ENCODE data around the gene CNPY1.

CNPY1 gene

DNA sequence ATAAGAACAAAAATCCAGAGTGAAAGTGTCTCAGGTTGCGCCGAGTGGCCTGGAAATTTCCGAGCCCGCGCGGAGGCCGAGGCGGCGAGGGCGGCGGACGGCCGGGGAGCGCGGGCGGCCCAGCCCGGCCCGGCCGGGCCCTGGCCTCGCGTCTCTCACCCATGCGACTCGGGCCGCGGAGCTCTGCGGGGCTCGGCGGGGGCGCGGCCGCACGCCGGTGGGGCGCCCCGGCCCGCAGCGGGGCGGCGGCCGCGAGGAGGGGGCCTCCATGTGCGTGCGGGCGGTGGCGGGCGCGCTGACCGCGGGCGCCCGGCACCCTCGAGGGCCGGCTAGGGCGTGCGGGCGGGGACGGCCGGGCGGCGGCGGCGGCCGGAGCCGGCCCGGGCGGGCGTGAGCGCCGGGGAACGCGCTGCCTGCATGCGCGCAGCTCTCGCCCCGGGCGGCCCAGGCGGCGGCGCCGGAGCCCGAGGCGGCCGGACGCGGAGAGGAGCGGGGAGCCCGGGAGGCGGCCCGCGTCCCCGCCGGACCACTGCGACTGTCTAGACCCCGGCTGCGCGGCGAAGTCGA, 88.7 kb downstream of the CNPY1 start:
- no peak for DNase-seq (ENCODE audit: extremely low read depth in 1 of 2, low read depth in 1 of 2)

DNA sequence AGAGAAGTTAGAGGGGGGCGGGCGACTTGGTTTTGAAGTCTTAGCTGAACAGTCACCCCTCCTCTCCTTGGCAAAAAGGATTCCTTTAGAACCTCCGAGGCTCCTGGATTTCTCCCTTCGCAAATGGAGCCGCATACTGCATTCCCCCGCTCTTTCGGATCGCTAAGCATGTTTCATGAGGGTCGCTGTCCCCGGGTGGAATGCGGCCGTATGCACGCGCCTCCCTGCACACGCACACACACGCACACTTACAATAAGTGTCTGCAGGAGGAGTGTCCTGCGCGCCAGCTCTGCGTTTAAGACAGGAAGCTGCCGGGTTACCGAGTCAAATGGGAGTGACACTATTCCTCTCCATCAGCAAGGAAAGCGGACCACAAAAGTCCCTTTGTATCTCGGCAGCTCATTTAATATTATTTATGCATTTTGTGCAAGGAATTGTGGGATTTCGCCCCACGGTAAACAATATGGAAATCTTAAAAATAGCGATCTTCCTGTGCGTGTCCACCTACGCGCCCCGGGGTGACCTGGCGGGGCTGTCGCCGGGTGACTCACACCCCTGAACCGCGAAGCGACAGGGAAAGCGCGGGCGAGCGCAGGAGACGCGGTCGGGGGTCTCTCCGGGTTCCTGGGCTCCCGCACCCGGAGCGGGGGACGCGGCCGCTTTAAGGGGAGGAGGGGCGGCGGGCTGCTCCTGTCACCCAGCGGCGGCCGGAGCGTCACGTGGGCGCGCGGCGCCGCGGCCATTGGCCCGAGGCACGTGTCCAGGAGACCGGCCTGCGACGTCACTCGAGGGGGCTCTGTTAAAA, 89.4 kb downstream of the CNPY1 start:
- no peak for DNase-seq (ENCODE audit: extremely low read depth in 1 of 2, low read depth in 1 of 2)

DNA sequence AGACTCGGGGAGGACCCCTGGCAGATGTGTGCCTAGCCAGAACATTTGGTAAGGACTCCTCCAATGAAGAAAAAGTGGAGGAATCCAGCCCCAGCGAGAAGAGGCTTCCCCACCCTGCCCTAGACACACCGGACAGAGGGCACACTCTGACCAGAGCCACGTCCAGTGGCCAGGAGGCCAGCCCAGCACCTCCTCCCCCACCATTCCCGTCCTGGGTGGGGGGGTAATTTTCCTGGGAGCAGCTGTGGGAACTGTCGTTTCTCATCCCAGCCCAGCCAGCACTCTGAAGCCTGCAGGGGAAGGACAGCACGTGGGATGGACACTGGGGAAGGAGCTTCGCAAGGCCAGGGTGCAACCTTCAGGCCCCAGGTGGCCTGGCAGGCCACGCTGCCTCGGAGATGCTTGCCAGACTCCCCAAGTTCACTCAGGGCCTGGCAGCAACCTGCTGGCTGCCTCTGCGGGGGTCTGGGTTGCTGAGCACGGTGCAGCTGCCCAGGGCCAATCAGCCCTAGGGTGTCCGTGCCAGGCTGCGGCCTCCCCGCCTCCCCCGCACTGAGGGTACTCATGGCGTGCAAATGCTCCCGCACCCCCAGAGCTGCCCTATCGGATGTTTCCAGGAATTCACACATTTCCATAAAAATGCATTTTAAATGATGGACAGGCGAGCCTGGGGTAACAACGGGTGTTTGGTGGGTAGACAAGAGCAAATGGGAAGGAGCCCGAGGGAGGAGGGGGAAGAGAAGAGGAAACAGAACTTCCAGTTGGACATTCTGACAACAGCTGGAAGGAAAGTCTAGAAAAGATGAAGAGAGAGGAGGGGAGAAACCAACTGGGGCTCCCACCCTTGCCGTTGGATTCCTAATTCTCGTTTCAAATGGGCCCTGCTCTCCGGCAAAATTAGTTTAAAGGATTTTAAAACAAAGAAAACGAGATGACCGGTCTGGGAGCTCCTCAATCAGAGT, 90.3 kb downstream of the CNPY1 start:
- DNase-seq (ENCODE audit: extremely low read depth in 1 of 2, low read depth in 1 of 2): no peak

DNA sequence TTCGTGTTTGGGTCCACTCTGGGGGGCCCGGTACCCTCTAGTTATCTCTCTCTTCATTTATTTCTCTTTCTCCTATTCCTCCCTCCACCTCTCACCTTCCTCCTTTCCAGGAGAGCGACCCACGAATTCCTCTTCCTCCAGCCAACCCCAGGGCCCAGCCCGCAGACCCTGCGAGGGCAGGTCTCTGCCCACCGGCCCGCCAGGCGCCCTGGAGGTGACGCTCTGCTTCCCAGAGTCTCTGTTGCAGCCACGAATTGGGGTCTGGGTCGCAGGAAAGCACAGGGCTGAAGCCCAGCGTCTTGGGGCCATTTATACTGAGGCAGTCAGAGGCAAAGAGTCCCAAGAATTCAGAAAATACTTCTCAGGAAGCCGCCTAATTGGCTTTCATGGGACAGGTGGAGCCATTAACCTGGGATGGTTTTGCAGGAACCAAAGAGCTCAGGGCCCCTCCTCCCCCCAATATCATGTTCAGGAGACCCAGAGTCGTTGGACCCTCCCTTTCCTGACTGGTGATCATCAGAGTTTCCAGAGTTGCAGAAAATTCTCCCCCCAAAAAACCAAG, 91.1 kb downstream of the CNPY1 start:
- no peak for DNase-seq (ENCODE audit: extremely low read depth in 1 of 2, low read depth in 1 of 2)

DNA sequence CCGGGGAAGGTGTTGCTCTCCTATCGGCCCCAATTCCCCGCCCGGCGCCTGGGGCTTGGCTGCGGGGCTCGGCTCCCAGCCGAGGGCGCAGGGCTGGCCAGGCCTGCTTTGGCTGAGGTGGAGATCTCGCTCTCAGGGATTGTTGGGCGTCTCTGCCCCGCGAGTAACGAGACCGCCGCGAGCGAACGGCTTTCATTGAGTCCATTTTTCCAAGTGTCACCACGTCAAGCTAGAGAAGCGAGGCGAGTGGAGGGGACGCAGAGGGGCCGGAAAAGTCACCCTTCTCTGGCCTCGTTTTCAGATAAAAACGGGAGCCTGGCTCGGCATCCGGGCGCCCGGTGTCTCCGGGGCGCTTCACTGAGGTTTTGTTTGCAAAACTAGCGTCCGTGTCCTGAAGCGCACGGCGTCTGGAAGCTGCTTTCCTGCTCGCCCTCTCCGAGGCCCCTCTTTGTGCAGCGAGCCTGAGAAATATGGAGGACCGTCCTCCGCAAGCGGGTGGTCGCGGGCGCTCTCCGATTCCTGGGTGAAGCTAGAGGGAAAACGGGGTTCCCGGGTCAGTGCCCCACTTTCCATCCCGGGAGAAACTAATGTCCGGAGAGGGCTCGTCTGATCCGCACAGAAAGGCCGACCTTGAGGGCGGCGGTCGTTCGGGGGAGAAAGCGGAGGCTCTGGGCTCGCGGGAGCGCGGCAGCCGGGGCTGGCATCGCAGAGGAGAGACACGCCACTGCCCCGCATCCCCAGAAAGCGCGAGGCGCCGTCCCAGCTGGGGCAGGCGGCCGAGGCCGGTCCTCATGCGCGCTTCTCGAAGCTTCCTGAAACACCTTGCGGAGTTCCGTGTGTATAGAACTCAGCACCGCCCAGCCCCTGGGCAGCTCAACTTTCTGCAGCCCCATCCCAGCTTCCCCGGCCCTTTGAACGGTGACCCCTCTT, 91.9 kb downstream of the CNPY1 start:
- DNase-seq (ENCODE audit: extremely low read depth in 1 of 2, low read depth in 1 of 2): no peak

DNA sequence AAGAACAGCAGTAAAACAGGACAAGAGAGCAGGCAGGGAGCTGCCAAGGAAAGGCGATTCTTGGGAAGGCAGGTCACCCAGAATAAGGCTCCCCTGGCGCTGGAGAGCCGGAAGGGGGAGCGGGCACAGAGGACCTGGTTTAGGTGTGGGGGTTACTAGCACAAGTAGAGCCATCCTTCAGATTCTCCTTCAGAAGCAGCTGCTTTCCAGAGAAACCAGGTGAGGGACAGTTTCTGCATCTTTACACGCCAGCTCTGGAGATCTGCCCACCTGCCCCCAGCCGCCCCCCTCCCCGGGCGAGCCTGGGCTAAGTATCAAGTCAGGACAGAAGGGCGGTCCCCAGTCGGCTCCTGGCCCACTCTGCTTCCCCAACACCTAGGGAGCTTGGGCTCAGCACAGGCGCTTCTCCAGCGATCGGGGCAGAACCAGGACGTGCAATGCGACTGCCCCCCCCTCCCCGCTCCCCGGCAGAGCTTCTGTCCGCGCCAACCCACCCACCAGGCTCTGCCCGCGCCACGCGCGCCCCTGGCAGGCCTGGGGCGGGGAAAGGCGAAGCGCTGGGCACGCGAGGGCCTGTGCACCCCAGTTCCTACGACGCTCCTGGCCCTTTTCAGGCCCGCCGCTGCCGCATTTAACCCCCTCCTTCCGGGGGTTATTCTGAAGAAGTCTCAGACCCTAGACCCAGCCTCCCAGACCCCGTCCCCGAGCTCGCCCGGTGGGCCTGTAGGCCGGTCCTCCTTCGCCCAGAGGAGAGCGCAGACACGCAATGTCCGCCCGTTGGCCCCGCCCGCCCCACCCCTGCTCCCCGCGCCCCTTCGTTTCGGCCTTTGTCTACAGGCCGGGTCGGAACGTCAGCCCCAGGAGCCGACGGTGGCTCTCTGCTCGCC, 92.8 kb downstream of the CNPY1 start:
- DNase-seq (ENCODE audit: extremely low read depth in 1 of 2, low read depth in 1 of 2): no peak

DNA sequence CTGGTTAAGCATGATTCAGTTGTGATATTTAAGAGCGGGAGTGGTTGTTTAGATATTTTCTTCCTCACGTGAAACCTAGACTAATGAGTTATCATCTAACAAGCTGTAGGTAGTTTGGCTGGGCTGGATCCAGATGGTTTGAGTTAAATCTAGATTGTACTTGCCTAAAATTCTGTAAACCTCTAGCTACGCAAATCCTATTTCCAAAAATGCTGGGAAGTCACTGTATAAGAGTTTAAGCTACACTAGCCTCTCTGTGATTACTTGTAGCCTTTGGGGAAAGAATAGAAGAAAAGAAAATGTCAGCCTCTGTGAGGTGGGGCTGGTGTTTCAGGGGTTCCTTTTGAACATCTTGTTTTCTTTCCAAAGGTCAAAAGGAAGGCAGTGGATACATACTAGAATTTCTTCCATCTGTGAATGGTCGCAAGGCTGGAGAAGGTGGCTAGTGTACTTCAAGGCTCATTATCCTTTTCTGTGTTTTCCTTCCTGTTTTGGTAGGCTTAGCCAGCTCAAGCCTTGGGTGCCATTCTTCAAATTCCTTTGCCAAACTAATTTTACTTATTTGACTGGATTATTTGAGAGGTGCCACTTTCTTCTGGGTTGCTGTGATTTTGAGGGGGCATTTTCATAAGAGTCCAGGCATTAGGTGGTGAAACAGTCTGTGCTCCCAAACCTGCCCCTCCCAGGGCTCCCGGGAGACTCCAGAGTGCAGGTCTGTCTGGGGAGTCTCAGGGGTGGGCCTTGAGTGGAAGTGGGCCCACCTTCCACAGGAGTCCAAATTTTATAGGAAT, 93.7 kb downstream of the CNPY1 start:
- DNase-seq (ENCODE audit: extremely low read depth in 1 of 2, low read depth in 1 of 2): no peak

DNA sequence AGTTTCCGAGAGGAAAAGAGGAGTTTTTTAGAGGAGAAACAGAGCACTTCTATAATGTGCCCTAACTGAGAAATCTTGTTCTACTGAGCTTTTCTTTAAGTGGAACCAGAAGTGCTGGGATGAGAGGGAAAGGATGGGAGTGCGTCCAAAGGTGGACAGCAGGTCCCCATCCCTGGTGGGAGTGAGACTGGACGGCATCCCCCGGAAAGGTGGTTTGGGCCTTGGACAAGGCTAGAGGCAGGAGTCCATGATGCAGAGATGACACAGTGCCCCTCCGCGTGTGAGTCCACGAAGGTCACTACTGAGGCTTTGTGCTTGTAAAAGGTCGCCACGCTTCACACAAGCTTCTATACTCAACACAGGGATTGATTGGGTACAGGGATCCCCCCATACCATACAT, 94.5 kb downstream of the CNPY1 start:
- DNase-seq (ENCODE audit: extremely low read depth in 1 of 2, low read depth in 1 of 2): no peak

Measured in stimulated activated CD8-positive, alpha-beta memory T cell treated with anti-CD3 and anti-CD28 coated beads, Interleukin-7, amount 100 ng/mL, for 48 hours (primary cell).